Measurements from ENCODE around the gene SLC6A19. TPM values are rescaled to one million over a fixed set of nuclear protein-coding genes. Genes with fewer than 3 reads are reported as not detected.

SLC6A19 gene
- total and polyA plus RNA-seq, 9 of the 15 experiments (the other 6 are each of a cell fraction or from before 2014, with no cell fraction given), result 0.03 to 1.6 (median 0.59) TPM

DNA sequence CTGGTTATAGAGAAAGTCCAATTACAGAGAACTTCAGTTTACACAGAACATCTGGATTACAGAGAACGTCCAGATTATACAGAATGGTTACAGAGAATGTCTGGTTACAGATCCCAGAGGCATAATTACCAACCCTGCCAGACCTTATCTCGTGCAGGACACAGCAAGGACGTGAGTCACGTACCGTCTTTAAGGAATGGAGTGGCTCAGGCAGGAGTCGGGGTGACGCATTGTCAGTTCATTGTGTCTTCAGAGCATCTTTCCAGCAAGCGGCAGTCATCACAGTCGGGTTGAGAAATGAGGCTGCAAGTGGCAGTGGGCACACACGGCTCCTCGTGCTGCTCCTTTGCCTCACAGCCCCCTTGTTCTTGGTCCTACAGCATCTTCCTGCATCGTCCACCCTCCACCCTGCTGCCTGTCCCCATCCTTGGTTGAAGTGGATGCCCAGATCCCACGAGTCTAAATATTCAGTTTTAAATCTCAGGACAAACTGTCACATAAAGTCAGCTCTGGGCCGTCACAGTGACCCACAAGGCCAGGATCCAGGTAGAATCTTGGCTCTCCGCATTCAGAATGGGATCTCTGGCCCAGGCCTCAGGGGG is 30.0 kb upstream of the SLC6A19 start (continued):
- TF ChIP-seq, protein P1, sequence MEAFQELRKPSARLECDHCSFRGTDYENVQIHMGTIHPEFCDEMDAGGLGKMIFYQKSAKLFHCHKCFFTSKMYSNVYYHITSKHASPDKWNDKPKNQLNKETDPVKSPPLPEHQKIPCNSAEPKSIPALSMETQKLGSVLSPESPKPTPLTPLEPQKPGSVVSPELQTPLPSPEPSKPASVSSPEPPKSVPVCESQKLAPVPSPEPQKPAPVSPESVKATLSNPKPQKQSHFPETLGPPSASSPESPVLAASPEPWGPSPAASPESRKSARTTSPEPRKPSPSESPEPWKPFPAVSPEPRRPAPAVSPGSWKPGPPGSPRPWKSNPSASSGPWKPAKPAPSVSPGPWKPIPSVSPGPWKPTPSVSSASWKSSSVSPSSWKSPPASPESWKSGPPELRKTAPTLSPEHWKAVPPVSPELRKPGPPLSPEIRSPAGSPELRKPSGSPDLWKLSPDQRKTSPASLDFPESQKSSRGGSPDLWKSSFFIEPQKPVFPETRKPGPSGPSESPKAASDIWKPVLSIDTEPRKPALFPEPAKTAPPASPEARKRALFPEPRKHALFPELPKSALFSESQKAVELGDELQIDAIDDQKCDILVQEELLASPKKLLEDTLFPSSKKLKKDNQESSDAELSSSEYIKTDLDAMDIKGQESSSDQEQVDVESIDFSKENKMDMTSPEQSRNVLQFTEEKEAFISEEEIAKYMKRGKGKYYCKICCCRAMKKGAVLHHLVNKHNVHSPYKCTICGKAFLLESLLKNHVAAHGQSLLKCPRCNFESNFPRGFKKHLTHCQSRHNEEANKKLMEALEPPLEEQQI (IDR thresholded peaks at IDR 0.05), result no peak
- TF ChIP-seq NR1H2 (CRISPR knock-in tag; IDR thresholded peaks at IDR 0.05) (no peak), PYGO2 (tag; IDR thresholded peaks at IDR 0.05) (no peak), ATF7 (IDR thresholded peaks at IDR 0.05) (peak; percentile 32; the same call in 1 of the 2 replicates), NELFE (IDR thresholded peaks at IDR 0.05; ENCODE audit: insufficient read depth, insufficient read length) (no peak), ZNF695 (CRISPR knock-in tag; IDR thresholded peaks at IDR 0.05) (no peak)
- TF ChIP-seq, protein P2, sequence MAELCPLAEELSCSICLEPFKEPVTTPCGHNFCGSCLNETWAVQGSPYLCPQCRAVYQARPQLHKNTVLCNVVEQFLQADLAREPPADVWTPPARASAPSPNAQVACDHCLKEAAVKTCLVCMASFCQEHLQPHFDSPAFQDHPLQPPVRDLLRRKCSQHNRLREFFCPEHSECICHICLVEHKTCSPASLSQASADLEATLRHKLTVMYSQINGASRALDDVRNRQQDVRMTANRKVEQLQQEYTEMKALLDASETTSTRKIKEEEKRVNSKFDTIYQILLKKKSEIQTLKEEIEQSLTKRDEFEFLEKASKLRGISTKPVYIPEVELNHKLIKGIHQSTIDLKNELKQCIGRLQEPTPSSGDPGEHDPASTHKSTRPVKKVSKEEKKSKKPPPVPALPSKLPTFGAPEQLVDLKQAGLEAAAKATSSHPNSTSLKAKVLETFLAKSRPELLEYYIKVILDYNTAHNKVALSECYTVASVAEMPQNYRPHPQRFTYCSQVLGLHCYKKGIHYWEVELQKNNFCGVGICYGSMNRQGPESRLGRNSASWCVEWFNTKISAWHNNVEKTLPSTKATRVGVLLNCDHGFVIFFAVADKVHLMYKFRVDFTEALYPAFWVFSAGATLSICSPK (IDR thresholded peaks at IDR 0.05; ENCODE audit: borderline replicate concordance), result no peak
- TF ChIP-seq, protein P3, sequence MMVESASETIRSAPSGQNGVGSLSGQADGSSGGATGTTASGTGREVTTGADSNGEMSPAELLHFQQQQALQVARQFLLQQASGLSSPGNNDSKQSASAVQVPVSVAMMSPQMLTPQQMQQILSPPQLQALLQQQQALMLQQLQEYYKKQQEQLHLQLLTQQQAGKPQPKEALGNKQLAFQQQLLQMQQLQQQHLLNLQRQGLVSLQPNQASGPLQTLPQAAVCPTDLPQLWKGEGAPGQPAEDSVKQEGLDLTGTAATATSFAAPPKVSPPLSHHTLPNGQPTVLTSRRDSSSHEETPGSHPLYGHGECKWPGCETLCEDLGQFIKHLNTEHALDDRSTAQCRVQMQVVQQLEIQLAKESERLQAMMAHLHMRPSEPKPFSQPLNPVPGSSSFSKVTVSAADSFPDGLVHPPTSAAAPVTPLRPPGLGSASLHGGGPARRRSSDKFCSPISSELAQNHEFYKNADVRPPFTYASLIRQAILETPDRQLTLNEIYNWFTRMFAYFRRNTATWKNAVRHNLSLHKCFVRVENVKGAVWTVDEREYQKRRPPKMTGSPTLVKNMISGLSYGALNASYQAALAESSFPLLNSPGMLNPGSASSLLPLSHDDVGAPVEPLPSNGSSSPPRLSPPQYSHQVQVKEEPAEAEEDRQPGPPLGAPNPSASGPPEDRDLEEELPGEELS (CRISPR knock-in tag; IDR thresholded peaks at IDR 0.05; ENCODE audit: borderline replicate concordance), result no peak

All from K562 (cell line).